HepG2 (cell line): ENCODE measurements around the gene GRAMD4. TPM values are rescaled to one million over a fixed set of nuclear protein-coding genes. Genes with fewer than 3 reads are reported as not detected.

Source experiments
- ATAC-seq: fragments of 200-7000 bp; cut with Tn5 transposase; 3 replicates; pipeline ENCODE4 v1.9.1; 2020; ENCODE audit warnings: mild to moderate bottlenecking, moderate library complexity
- BruUV-seq: library from RNA; stranded (reverse); fragments of 400-500 nt; replicated peaks from 2 replicates; lab custom pipeline; 2021; lab: Mats Ljungman, UMichigan
- CTCF ChIA-PET: fragments of 300-600 bp; formaldehyde crosslinking; extraction: SDS; loops from one replicate; lab custom pipeline; 2021; ENCODE audit warnings: low total read pairs, inconsistent platforms, low intra/inter-chr PET ratio; lab: Yijun Ruan, JAX
- POLR2A ChIA-PET: fragments of 350-600 bp; sonication (Branson Sonifier 250); formaldehyde crosslinking; loops from one replicate; lab custom pipeline; 2020; ENCODE audit warnings: antibody characterized with exemption, inconsistent platforms; lab: Yijun Ruan, JAX
- DNase-seq: peaks from one replicate; pipeline ENCODE4 v3.0.0-alpha.2; 2015; ENCODE audit warnings: low spot score
- FAIRE-seq: peaks from 3 replicates; lab custom pipeline; 2011; peaks lifted over from hg19 to GRCh38; lab: Jason Lieb, UNC
- H2AFZ ChIP-seq: one replicate; pipeline ENCODE4 v1.6.1; 2011; ENCODE audit warnings: low read length, inconsistent platforms
- H3K27ac ChIP-seq: fragments of 300-600 bp; 3 replicates; pipeline ENCODE4 v1.8.0; 2011; ENCODE audit warnings: mixed run types, mild to moderate bottlenecking, mixed read lengths, low read length, inconsistent platforms; ENCODE audit not compliant: insufficient read depth; ENCODE audit errors: extremely low read length
- H3K27me3 ChIP-seq, 2 experiments: fragments of 200-600 bp in 1 of 2; 2 replicates in 1 of 2; 3 replicates in 1 of 2; pipeline versions ENCODE4 v1.6.0 to v1.8.0; 2011; ENCODE audit warnings: low read length in 2 of 2, mild to moderate bottlenecking in 2 of 2, moderate library complexity in 2 of 2, inconsistent platforms in 1 of 2; ENCODE audit not compliant: insufficient read depth in 2 of 2, control insufficient read depth in 1 of 2
- H3K36me3 ChIP-seq, 2 experiments: fragments of 200-600 bp in 1 of 2; replicated peaks in 1 of 2; 2 replicates in 1 of 2; 3 replicates in 1 of 2; pipeline versions ENCODE4 v1.5.1 to v1.8.0; 2011; ENCODE audit warnings: low read length in 2 of 2, inconsistent platforms in 1 of 2; ENCODE audit not compliant: insufficient read depth in 2 of 2, control insufficient read depth in 1 of 2
- H3K4me1 ChIP-seq: 2 replicates; pipeline ENCODE4 v1.5.1; 2012; ENCODE audit warnings: low read length, inconsistent platforms; ENCODE audit not compliant: insufficient read depth
- H3K4me2 ChIP-seq: 2 replicates; pipeline ENCODE4 v1.6.0; 2011; ENCODE audit warnings: low read depth, low read length, inconsistent platforms
- H3K4me3 ChIP-seq, 3 experiments: fragments of 200-600 bp in 1 of 3; sonication (generic), shearing (Covaris generic) in 1 of 3; replicated peaks in 1 of 3; 2 replicates each; pipeline ENCODE4 v1.5.1; 2011 to 2016; ENCODE audit warnings: low read length in 3 of 3, inconsistent platforms in 2 of 3, low read depth in 2 of 3, mild to moderate bottlenecking in 2 of 3, control low read depth in 1 of 3, mixed read lengths in 1 of 3; ENCODE audit not compliant: insufficient read depth in 1 of 3
- H3K79me2 ChIP-seq: one replicate; pipeline ENCODE4 v1.6.1; 2011; ENCODE audit warnings: low read length, inconsistent platforms; ENCODE audit not compliant: insufficient read depth
- H3K9ac ChIP-seq: 2 replicates; pipeline ENCODE4 v1.6.0; 2011; ENCODE audit warnings: mild to moderate bottlenecking, low read depth, low read length, inconsistent platforms; ENCODE audit not compliant: insufficient read depth
- H3K9me3 ChIP-seq: 2 replicates; pipeline ENCODE4 v1.5.1; 2012; ENCODE audit warnings: mild to moderate bottlenecking, low read length
- H4K20me1 ChIP-seq: 2 replicates; pipeline ENCODE4 v1.6.0; 2011; ENCODE audit warnings: inconsistent platforms, mild to moderate bottlenecking, low read length, moderate library complexity; ENCODE audit not compliant: insufficient read depth
- ETV6 ChIP-seq: sonication (generic); formaldehyde crosslinking; conservative IDR thresholded peaks from 2 replicates; pipeline ENCODE4 v1.4.0; 2020; ENCODE audit warnings: missing genetic modification reagents
- HCFC1 ChIP-seq: fragments of 150-350 bp; IDR thresholded peaks from 2 replicates; pipeline ENCODE4 v1.6.1; 2014; ENCODE audit warnings: low read depth, low read length
- HOXA3 ChIP-seq: sonication (generic); formaldehyde crosslinking; IDR thresholded peaks from 2 replicates; pipeline ENCODE4 v1.5.0; 2020; ENCODE audit warnings: missing genetic modification reagents
- SAP130 ChIP-seq: IDR thresholded peaks from 2 replicates; pipeline ENCODE4 v1.6.1; 2016; ENCODE audit warnings: low read depth
- ZNF546 ChIP-seq: sonication (generic); formaldehyde crosslinking; conservative IDR thresholded peaks from 2 replicates; pipeline ENCODE4 v1.8.1; 2023; ENCODE audit warnings: mild to moderate bottlenecking, missing genetic modification reagents
- ZNF878 ChIP-seq: sonication (generic); formaldehyde crosslinking; IDR thresholded peaks from 2 replicates; pipeline ENCODE4 v1.8.1; 2023; ENCODE audit warnings: mild to moderate bottlenecking, missing genetic modification reagents, moderate library complexity
- ZSCAN25 ChIP-seq: sonication (generic); formaldehyde crosslinking; IDR thresholded peaks from 2 replicates; pipeline ENCODE4 v1.8.0; 2022; ENCODE audit warnings: mild to moderate bottlenecking, missing genetic modification reagents
- ZZZ3 ChIP-seq: sonication (generic); formaldehyde crosslinking; IDR thresholded peaks from 2 replicates; pipeline ENCODE4 v1.4.0; 2020; ENCODE audit warnings: missing genetic modification reagents, mild to moderate bottlenecking, borderline replicate concordance
- WGBS: methylation state at CpG from one replicate; pipeline ENCODE4 v1.1.6; 2017; ENCODE audit warnings: low lambda C conversion rate; 5-methylcytosine and 5-hydroxymethylcytosine counted together
- in situ Hi-C: cut with HindIII; loops from 2 replicates; pipeline ENCODE4 v1.10.0; 2017; ENCODE audit warnings: low pct_unique_long_range_greater_than_20kb; ENCODE audit not compliant: extremely low pct_ligation_motif_present
- intact Hi-C: fragments of 100-400 bp; cut with micrococcal nuclease; formaldehyde crosslinking; loops from one replicate; pipeline ENCODE4 v1.10.0; 2022; ENCODE audit not compliant: unreplicated experiment
- polyA plus RNA-seq, 8 experiments: library from polyadenylated mRNA; depleted of rRNA in 3 of 8; stranded (reverse) in 7 of 8; unstranded in 1 of 8; fragments of >200 nt; fragmentation: Illumina TruSeq in 4 of 8; extraction: Trizol in 4 of 8; gene quantifications; 2 replicates each; pipeline versions ENCODE4 v1.2.1 to v1.2.3, GENCODE V29; 2011 to 2016; ENCODE audit warnings: low read depth in 4 of 8, missing spikeins in 1 of 8, mixed read lengths in 1 of 8; ENCODE audit not compliant: insufficient read depth in 1 of 8
- total RNA-seq, 5 experiments: library from RNA; depleted of rRNA; stranded (reverse); fragments of >200 nt; fragmentation: Illumina TruSeq; extraction: Trizol; gene quantifications; 2 replicates each; pipeline ENCODE4 v1.2.3, GENCODE V29; 2016; ENCODE audit warnings: low read depth in 1 of 5
- TF ChIP-seq, protein P1 (sequence below): sonication (generic); formaldehyde crosslinking; IDR thresholded peaks from 2 replicates; pipeline ENCODE4 v1.4.0; 2020; ENCODE audit warnings: mild to moderate bottlenecking, missing genetic modification reagents, borderline replicate concordance
- TF ChIP-seq, protein P2 (sequence below): sonication (generic); formaldehyde crosslinking; IDR thresholded peaks from 2 replicates; pipeline ENCODE4 v1.4.0; 2020; ENCODE audit warnings: missing genetic modification reagents

The GRAMD4 gene
- total and polyA plus RNA-seq, 2 of the 13 experiments (the other 11 are each of a cell fraction or from before 2014, with no cell fraction given) = 15.2 to 15.7 TPM

DNA sequence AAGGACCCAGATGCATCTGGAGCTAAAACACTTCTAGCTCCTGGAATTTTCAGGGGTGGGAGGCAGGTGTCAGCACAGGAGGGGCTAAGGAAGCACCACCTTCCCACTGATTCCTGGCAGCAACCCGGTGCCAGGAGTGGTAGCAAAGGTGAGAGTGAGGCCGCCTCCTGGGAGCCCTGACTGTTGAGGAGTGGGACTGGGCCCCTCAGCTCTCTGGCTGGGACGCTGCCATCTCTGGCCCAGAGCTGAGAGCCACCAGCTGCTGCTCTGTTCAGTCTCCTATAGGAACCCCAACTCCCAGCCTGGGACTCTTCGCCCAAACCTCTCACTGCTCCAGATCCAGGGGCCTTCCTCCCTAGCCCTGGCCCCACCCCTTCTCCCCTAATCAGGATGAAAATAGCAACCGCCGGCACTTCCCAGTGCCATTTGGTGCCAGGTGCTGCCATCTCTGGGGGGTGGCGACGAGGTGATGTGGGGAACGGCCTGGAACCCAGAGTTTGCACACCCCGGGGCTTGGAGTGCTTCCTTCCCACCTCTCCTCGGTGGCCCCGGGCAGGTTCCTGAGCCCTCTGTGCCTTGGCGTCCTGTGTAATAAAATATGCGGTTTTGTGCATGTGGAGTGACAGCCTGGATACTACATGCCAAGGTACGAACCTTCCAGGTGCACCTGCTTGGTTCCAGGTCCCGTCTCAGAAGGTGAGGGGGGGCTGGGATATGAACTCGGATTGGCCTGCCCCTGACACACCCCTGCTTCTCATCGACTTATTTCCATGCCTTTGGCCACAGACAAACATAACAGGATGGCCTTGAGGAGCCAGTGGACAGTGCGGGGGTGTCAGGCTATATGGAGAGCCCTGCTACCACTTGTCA is 47.0 kb upstream of the GRAMD4 start:
- H4K20me1 ChIP-seq = no peaks in the 10 kb centered on the region
- H3K27me3 ChIP-seq = peaks cover 5 to 11% of the 10 kb centered on the region in 2 experiments; a peak in 3 of 5 replicates
- H3K9me3 ChIP-seq = peaks cover 8% of the 10 kb centered on the region; the same call in 1 of the 2 replicates
- no TSS peak for BruUV-seq
- peak overlapping the region; percentile 30; the same call in 1 of the 2 replicates for H3K4me2 ChIP-seq
- H3K4me3 ChIP-seq = peak overlapping the region in 1 of 3 experiments; percentile 3; a peak in 1 of 6 replicates
- no peak overlapping the region for H3K27ac ChIP-seq
- no peak overlapping the region for H2AFZ ChIP-seq
- in situ Hi-C loops (loop anchor here (25.0 kb wide), 1 partner anchor 89 kb away; no protein-coding TSS in a partner anchor), intact Hi-C loops (loop anchor here (10.0 kb wide), 1 partner anchor 162 kb away; the partner anchor contains the start of gene CERK)
- ChIA-PET POLR2A (no interaction called here), CTCF (no interaction called here)
- peaks cover 40% of the 10 kb centered on the region for H3K4me1 ChIP-seq
- ATAC-seq (no peak), DNase-seq (no peak), FAIRE-seq (no peak)
- peaks cover 4% of the 10 kb centered on the region for H3K79me2 ChIP-seq
- H3K36me3 ChIP-seq = no peaks in the 10 kb centered on the region
- H3K9ac ChIP-seq = no peak overlapping the region
- 56% methylated on average over 16 of the region's 19 CpGs for WGBS
- 0 out of 2 replicates have a peak, but pooled peaks have one; percentile 12 for TF ChIP-seq ZNF546 (CRISPR knock-in tag)
- peak; percentile 71; the same call in 1 of the 2 replicates for TF ChIP-seq ZSCAN25 (CRISPR knock-in tag)
- no peak for TF ChIP-seq HCFC1
- 0 out of 2 replicates have a peak, but pooled peaks have one; percentile 14 for TF ChIP-seq SAP130 (CRISPR knock-in tag)
- no peak for TF ChIP-seq HOXA3 (CRISPR knock-in tag)
- TF ChIP-seq, protein P1, sequence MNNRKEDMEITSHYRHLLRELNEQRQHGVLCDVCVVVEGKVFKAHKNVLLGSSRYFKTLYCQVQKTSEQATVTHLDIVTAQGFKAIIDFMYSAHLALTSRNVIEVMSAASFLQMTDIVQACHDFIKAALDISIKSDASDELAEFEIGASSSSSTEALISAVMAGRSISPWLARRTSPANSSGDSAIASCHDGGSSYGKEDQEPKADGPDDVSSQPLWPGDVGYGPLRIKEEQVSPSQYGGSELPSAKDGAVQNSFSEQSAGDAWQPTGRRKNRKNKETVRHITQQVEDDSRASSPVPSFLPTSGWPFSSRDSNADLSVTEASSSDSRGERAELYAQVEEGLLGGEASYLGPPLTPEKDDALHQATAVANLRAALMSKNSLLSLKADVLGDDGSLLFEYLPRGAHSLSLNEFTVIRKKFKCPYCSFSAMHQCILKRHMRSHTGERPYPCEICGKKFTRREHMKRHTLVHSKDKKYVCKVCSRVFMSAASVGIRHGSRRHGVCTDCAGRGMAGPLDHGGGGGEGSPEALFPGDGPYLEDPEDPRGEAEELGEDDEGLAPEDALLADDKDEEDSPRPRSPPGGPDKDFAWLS = no peak
- TF ChIP-seq, protein P2, sequence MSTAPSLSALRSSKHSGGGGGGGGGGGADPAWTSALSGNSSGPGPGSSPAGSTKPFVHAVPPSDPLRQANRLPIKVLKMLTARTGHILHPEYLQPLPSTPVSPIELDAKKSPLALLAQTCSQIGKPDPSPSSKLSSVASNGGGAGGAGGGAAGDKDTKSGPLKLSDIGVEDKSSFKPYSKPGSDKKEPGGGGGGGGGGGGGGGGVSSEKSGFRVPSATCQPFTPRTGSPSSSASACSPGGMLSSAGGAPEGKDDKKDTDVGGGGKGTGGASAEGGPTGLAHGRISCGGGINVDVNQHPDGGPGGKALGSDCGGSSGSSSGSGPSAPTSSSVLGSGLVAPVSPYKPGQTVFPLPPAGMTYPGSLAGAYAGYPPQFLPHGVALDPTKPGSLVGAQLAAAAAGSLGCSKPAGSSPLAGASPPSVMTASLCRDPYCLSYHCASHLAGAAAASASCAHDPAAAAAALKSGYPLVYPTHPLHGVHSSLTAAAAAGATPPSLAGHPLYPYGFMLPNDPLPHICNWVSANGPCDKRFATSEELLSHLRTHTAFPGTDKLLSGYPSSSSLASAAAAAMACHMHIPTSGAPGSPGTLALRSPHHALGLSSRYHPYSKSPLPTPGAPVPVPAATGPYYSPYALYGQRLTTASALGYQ (CRISPR knock-in tag) = no peak
- TF ChIP-seq ZZZ3 (CRISPR knock-in tag) = no peak
- 0 out of 2 replicates have a peak, but pooled peaks have one; percentile 32 for TF ChIP-seq ZNF878 (CRISPR knock-in tag)
- TF ChIP-seq ETV6 (CRISPR knock-in tag) = no peak
